ENCODE data around the gene NXN.
"Not testable (repeated sequence)": the region's sequence is repeated elsewhere in the genome, so short reads cannot be mapped to it uniquely, and the experiment has no call there.

NXN gene

GRCh38 chr17:885971-886571, 93.5 kb downstream of the NXN start:
- DNase-seq (ENCODE audit: low read depth), result no peak

DNA sequence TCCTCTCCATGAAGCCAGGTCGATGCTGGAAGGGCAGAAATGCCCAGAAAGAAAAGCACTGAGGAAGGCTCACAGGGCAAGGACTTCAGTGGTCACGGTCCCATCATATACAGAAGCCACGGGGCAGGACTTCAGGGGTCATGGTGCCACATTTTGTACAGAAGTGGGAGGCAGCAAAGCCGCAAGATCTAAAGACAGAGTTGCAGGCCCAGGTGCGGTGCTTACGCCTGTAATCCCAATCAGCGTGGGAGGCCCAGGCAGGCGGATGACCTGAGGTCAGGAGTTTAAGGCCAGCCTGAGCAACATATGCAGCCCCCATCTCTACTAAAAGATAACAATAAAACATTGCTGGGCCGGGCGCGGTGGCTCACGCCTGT, 96.0 kb downstream of the NXN start:
- DNase-seq (ENCODE audit: low read depth), result no peak

- no peak for DNase-seq (ENCODE audit: low read depth)
Measured at GRCh38 chr17:882827-883585, 96.6 kb downstream of the NXN start.

DNA sequence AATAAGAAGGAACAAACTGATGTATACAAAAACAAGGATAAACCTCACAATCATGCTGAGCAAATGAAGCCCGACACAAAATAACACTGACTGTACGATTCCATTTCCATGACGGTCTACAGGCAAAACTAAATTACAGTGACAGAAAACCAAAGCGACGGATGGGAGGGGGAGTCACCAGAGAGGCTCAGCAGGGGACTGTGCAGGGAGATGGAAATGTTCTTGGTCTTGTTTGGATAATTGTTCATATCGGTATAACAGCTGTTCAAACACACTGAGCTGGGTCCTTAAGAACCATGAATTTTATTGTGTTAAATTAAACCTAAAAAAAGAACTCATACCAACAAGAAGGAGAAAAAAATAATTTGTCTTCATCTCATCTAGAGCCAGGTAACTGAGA, 97.8 kb downstream of the NXN start:
- no peak for DNase-seq (ENCODE audit: low read depth)

GRCh38 chr17:880443-881269, 98.9 kb downstream of the NXN start:
- DNase-seq (ENCODE audit: low read depth), result no peak

GRCh38 chr17:879546-880442, 99.8 kb downstream of the NXN start:
- peak; percentile 23 for DNase-seq (ENCODE audit: low read depth)

- no peak for DNase-seq (ENCODE audit: low read depth)
Measured at GRCh38 chr17:877630-878029, 101.9 kb downstream of the NXN start.

GRCh38 chr17:876272-876671, 103.3 kb downstream of the NXN start:
- no peak for DNase-seq (ENCODE audit: low read depth)

GRCh38 chr17:874590-874989, 105.0 kb downstream of the NXN start:
- not testable (repeated sequence) for DNase-seq (ENCODE audit: low read depth)

DNA sequence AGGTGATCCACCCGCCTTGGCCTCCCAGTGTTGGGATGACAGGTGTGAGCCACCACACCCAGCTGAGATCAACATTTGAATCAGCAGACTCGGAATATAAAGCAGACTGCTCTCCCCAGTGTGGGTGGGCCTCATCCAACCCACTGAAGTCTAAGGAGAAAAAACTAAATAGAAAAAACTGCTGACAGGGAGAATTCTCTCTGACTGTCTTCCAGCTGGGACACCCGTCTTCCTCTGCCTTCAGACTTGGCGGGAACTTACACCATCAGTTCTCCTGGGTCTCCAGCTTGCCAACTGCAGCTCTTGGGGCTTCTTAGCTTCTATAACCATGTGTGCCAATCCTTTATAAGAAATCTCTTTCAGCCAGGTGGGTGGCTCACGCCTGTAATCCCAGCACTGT, 106.7 kb downstream of the NXN start:
- DNase-seq (ENCODE audit: low read depth), result no peak

- no peak for DNase-seq (ENCODE audit: low read depth)
Measured at GRCh38 chr17:871751-872519, 107.6 kb downstream of the NXN start.

- no peak for DNase-seq (ENCODE audit: low read depth)
Measured at GRCh38 chr17:869567-870525, 109.7 kb downstream of the NXN start.

DNA sequence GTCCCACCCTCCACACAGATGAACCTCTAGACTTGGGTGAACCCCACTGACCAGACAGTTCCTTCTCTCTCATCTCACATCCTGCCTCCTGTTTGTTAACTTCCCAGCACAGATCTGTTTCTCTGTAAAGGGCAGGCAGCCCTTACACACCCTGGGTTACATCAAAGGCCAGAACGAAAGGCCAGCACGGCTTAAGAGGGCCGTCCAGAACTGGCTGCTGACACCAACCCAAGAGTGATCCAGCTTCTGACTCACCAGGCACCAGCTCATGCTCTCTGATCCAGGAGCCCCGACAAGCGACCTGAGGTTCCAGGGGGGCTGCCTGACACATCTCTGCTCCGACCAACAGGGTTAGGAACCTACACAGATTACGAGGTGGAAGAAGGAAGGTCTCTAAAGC, 110.5 kb downstream of the NXN start:
- DNase-seq (ENCODE audit: low read depth), result no peak

GRCh38 chr17:867896-868489, 111.6 kb downstream of the NXN start:
- DNase-seq (ENCODE audit: low read depth), result no peak

DNA sequence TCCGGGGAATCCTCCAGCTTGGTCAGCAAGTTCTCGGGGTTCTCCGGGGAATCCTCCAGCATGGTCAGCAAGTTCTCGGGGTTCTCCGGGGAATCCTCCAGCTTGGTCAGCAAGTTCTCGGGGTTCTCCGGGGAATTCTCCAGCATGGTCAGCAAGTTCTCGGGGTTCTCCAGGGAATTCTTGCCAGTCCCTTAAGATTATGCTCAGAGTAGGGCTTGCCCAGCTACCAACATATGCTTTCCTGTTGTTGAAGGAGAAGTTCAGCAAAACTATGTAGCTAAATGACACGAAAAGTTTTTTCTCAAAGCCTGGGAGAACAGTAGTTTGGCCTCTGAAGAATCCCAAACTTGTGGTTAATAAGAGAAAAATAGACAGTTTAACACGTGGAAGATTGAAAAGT, 112.3 kb downstream of the NXN start:
- not testable (repeated sequence) for DNase-seq (ENCODE audit: low read depth)

- no peak for DNase-seq (ENCODE audit: low read depth)
Measured at GRCh38 chr17:866568-867103, 112.9 kb downstream of the NXN start.

- DNase-seq (ENCODE audit: low read depth), result no peak
Measured at GRCh38 chr17:864315-864714, 115.3 kb downstream of the NXN start.

GRCh38 chr17:863880-864279, 115.7 kb downstream of the NXN start:
- no peak for DNase-seq (ENCODE audit: low read depth)

GRCh38 chr17:862582-862981, 117.0 kb downstream of the NXN start:
- DNase-seq (ENCODE audit: low read depth), result no peak
